ENCODE data around the gene LDLRAP1.
A peak's percentile ranks its signal among the peaks of the same experiment; 100 is the strongest.
"Not testable (repeated sequence)": the region's sequence is repeated elsewhere in the genome, so short reads cannot be mapped to it uniquely, and the experiment has no call there.

LDLRAP1 gene

GRCh38 chr1:25590096-25590824 is 46.9 kb downstream of the LDLRAP1 start:
- no peak overlapping the region for H3K4me3 Mint-ChIP-seq
- peaks cover 10% of the 10 kb centered on the region for H3K27me3 Mint-ChIP-seq (ENCODE audit: low read depth)
- no peak overlapping the region for H3K27ac Mint-ChIP-seq
- no peaks in the 10 kb centered on the region for H3K9me3 Mint-ChIP-seq
- no peaks in the 10 kb centered on the region for H3K36me3 Mint-ChIP-seq (ENCODE audit: low read depth)
- H3K4me1 Mint-ChIP-seq = peaks cover 5% of the 10 kb centered on the region
- peak in 1 of 3 experiments; percentile 11 for TF ChIP-seq CTCF (IDR thresholded peaks at IDR 0.05; ENCODE audit: unreplicated experiment in 3 of 3)

- H3K4me3 Mint-ChIP-seq = no peak overlapping the region
Observed at GRCh38 chr1:25593861-25594260, 50.5 kb downstream of the LDLRAP1 start.

GRCh38 chr1:25594971-25595370 is 51.6 kb downstream of the LDLRAP1 start:
- Mint-ChIP-seq H3K4me1 (peaks cover 5% of the 10 kb centered on the region), H3K27me3 (ENCODE audit: low read depth) (peaks cover 20% of the 10 kb centered on the region), H3K9me3 (peaks cover 4% of the 10 kb centered on the region), H3K4me3 (no peak overlapping the region), H3K36me3 (ENCODE audit: low read depth) (no peaks in the 10 kb centered on the region), H3K27ac (no peak overlapping the region)
- no peak for TF ChIP-seq CTCF (IDR thresholded peaks at IDR 0.05; ENCODE audit: unreplicated experiment in 3 of 3)

More at GRCh38 chr1:25593861-25594260, 50.5 kb downstream of the LDLRAP1 start:
- peaks cover 1% of the 10 kb centered on the region for H3K9me3 Mint-ChIP-seq
- H3K27me3 Mint-ChIP-seq (ENCODE audit: low read depth) = peaks cover 17% of the 10 kb centered on the region
- no peak for TF ChIP-seq CTCF (IDR thresholded peaks at IDR 0.05; ENCODE audit: unreplicated experiment in 3 of 3)
- H3K4me1 Mint-ChIP-seq = peaks cover 5% of the 10 kb centered on the region
- no peak overlapping the region for H3K27ac Mint-ChIP-seq
- no peaks in the 10 kb centered on the region for H3K36me3 Mint-ChIP-seq (ENCODE audit: low read depth)

GRCh38 chr1:25596641-25597040 is 53.2 kb downstream of the LDLRAP1 start:
- H3K4me1 Mint-ChIP-seq; H3K9me3 Mint-ChIP-seq; H3K27ac Mint-ChIP-seq; H3K36me3 Mint-ChIP-seq (ENCODE audit: low read depth); H3K4me3 Mint-ChIP-seq: not testable (repeated sequence)
- H3K27me3 Mint-ChIP-seq (ENCODE audit: low read depth) = peaks cover 24% of the 10 kb centered on the region

GRCh38 chr1:25598879-25599278 is 55.5 kb downstream of the LDLRAP1 start:
- H3K4me1 Mint-ChIP-seq = no peaks in the 10 kb centered on the region
- no peak overlapping the region for H3K27ac Mint-ChIP-seq

GRCh38 chr1:25599969-25600610 is 56.7 kb downstream of the LDLRAP1 start:
- no peak for TF ChIP-seq CTCF (IDR thresholded peaks at IDR 0.05; ENCODE audit: unreplicated experiment in 3 of 3)
- Mint-ChIP-seq H3K4me3 (no peak overlapping the region), H3K4me1 (no peaks in the 10 kb centered on the region), H3K27me3 (ENCODE audit: low read depth) (peaks cover 23% of the 10 kb centered on the region), H3K27ac (no peak overlapping the region), H3K36me3 (ENCODE audit: low read depth) (no peaks in the 10 kb centered on the region), H3K9me3 (peaks cover 4% of the 10 kb centered on the region)

More at GRCh38 chr1:25598879-25599278, 55.5 kb downstream of the LDLRAP1 start:
- Mint-ChIP-seq H3K4me3 (no peak overlapping the region), H3K9me3 (peaks cover 4% of the 10 kb centered on the region), H3K27me3 (ENCODE audit: low read depth) (peaks cover 21% of the 10 kb centered on the region), H3K36me3 (ENCODE audit: low read depth) (no peaks in the 10 kb centered on the region)
- no peak for TF ChIP-seq CTCF (IDR thresholded peaks at IDR 0.05; ENCODE audit: unreplicated experiment in 3 of 3)

GRCh38 chr1:25600971-25601699 is 57.7 kb downstream of the LDLRAP1 start:
- not testable (repeated sequence) for H3K36me3 Mint-ChIP-seq (ENCODE audit: low read depth); H3K4me3 Mint-ChIP-seq; H3K9me3 Mint-ChIP-seq; H3K4me1 Mint-ChIP-seq; H3K27ac Mint-ChIP-seq
- peaks cover 30% of the 10 kb centered on the region for H3K27me3 Mint-ChIP-seq (ENCODE audit: low read depth)

- not testable (repeated sequence) for H3K9me3 Mint-ChIP-seq; H3K27ac Mint-ChIP-seq; H3K4me3 Mint-ChIP-seq; H3K36me3 Mint-ChIP-seq (ENCODE audit: low read depth); H3K4me1 Mint-ChIP-seq
- peaks cover 29% of the 10 kb centered on the region for H3K27me3 Mint-ChIP-seq (ENCODE audit: low read depth)
Observed at GRCh38 chr1:25603779-25604538, 60.6 kb downstream of the LDLRAP1 start.
